Stimulated activated CD8-positive, alpha-beta memory T cell treated with anti-CD3 and anti-CD28 coated beads, Interleukin-15, amount 100 ng/mL, for 1 hour (primary cell): ENCODE measurements around the gene BPI.
"Not testable (repeated sequence)": the region's sequence is repeated elsewhere in the genome, so short reads cannot be mapped to it uniquely, and the experiment has no call there.

Source experiments
- DNase-seq: peaks from one replicate; pipeline ENCODE4 v3.0.0-alpha.2; 2020; ENCODE audit warnings: low read depth

The BPI gene

GRCh38 chr20:38303908-38304379 is at the start of gene BPI:
TSS of gene BPI (plus strand) at chr20:38304156. CDS start at chr20:38304224, 68 bp downstream.
- DNase-seq: no peak

DNA sequence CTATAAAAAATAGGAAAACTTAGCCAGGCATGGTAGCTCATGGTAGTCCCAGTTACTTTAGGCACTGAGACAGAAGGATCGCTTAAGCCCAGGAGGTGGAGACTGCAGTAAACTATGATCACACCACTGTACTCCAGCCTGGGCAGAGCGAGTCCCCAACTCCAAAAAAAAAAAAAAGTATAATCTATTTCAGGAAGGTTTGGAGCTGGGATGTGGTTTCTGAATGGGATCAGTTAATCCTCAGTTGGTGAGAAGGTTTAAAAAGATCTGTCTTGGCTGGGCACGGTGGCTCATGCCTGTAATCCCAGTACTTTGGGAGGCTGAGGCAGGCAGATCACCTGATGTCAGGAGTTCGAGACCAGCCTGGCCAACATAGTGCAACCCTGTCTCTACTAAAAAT is 49.3 kb upstream of the BPI start:
- not testable (repeated sequence) for DNase-seq

- DNase-seq: no peak
Observed at GRCh38 chr20:38255393-38255792, 48.6 kb upstream of the BPI start.

- no peak for DNase-seq
Observed at GRCh38 chr20:38256021-38256420, 47.9 kb upstream of the BPI start.

- no peak for DNase-seq
Observed at GRCh38 chr20:38256966-38257365, 47.0 kb upstream of the BPI start.

- no peak for DNase-seq
Observed at GRCh38 chr20:38258545-38259215, 45.3 kb upstream of the BPI start.

- DNase-seq: no peak
Observed at GRCh38 chr20:38260025-38260377, 44.0 kb upstream of the BPI start.

- no peak for DNase-seq
Observed at GRCh38 chr20:38260378-38261053, 43.4 kb upstream of the BPI start, which contains the start of gene KIAA1755. TSS of gene KIAA1755 (minus strand) at chr20:38260735. CDS start at chr20:38260500, 235 bp downstream.

- DNase-seq: no peak
Observed at GRCh38 chr20:38261054-38261390, 42.9 kb upstream of the BPI start.

DNA sequence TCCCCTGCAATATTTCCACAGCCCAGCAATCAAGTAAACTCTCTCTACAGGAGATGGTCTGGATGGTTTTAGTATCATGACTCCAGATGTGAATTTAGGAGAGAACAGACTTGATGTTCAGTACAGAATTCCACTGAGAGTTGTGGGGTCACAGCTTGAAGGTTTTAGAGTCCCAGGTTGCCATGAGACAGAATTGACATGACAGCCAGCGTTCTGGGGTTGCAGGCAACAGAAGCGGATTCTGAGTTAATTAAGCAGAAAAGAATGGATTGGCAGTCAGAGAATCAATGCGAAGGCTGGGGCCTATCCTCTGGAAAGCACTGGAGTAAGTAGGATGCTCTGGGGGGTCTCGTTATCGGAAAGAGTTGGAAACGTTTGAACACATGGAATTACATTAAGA is 41.0 kb upstream of the BPI start:
- DNase-seq: no peak

DNA sequence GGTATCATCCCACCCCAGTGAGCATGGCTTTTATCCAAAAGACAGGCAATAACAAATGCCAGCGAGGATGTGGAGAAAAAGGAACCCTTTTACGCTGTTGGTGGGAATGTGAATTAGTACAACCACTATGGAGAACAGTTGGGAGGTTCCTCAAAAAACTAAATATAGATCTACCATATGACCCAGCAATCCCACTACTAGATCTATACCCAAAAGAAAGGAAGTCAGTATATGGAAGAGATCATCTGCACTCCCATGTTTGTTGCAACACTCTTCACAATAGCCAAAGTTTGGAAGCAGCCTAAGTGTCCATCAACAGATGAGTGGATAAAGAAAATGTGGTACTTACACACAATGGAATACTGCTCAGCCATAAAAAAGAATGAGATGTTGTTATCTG is 37.5 kb upstream of the BPI start:
- DNase-seq: no peak

- no peak for DNase-seq
Observed at GRCh38 chr20:38267296-38267695, 36.7 kb upstream of the BPI start.

DNA sequence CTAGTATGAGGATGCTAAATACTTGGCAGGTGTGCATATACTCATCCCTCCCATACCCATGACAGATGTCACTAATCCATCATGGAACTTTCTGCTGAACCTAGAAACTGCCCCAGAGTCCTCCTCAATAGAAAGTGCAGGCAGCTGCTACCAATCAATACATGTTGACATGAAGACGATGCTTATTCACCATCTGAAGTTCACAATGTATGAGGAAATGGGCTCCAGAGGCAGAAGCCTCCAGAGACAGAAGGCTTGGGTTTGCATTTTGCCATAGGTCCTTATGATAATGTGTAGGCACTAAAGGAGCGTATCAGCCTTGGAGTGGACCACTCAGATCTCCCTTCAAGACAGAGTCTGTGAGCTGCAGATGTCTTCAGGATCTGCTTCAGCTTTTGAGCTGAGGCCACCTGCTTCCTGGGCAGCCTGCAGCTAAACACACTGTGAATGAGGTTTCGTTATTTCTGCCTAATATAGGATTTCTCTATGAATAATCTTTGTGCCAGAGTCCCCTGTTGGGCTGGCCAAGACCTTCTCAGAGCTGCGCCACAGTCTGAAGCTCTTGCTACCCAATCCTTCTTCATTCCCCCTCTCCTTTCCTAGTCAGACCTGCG is 35.9 kb upstream of the BPI start:
- DNase-seq: no peak

DNA sequence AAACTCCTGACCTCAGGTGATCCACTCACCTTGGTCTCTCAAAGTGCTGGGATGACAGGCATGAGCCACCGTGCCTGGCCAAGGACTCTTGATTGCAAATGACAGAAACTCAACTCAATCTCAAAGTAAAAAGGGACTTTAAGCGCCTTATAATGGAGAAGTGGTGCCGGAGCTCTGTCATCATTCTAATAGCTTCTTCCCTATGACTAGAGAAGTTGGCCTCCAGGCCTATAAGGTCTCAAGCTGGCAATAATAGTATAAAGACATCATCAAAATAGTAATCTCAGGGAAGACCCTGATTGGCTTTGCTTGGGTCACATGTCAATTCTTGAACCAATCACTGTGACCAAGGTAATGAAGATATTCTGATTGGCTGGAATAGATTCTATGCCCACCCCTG is 34.9 kb upstream of the BPI start:
- no peak for DNase-seq

DNA sequence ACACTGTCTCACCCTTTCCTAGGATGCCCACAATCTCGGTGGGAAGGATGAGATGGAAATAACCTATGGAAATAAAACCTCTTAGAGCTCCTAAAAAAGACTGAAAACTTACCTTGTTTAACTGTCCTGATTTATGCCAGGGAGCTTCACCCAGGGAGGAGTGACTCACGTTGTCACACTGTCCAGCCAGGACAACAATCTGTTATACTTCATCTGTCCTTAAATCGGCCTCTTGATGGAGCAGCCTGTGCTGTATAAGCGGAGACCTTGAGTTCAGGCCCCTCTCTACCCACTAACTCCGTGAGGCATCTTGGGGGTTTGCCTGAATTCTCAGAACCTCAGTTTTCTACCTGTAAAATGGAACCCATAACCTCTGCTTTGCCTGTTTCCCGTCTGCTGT is 34.2 kb upstream of the BPI start:
- no peak for DNase-seq

- no peak for DNase-seq
Observed at GRCh38 chr20:38270869-38271605, 32.9 kb upstream of the BPI start.

GRCh38 chr20:38271608-38272120 is 32.3 kb upstream of the BPI start:
- DNase-seq: no peak

GRCh38 chr20:38272398-38272797 is 31.6 kb upstream of the BPI start:
- no peak for DNase-seq

- DNase-seq: no peak
Observed at GRCh38 chr20:38272961-38273360, 31.0 kb upstream of the BPI start.

DNA sequence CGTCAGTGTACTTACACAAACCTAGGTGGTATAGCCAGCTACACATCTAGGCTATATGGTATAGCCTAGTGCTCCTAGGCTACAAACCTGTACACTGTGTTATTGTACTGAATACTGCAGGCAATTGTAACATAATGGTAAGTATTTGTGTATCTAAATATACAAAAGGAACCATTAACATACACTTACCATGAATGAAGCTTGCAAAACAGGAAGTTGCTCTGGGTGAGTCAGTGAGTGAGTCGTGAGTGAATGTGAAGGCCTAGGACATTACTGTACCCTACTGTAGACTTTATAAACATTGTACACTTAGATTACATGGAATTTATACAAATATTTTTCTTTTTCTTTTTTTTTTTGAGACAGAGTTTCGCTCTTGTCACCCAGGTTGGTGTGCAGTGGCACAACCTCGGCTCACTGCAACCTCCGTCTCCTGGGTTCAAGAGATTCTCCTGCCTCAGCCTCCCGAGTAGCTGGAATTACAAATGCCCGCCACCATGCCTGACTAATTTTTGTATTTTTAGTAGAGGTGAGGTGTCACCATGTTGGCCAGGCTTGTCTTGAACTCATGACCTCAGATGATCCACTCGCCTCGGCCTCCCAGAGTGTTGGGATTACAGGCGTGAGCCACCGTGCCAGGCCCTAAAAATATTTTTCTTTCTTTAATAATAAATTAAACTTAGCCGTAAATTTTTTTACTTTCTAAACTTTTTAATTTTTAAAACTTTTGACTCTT is 28.0 kb upstream of the BPI start:
- DNase-seq: no peak

GRCh38 chr20:38277285-38277684 is 26.7 kb upstream of the BPI start:
- no peak for DNase-seq

GRCh38 chr20:38277691-38278090 is 26.3 kb upstream of the BPI start:
- no peak for DNase-seq
